Hair follicle dermal papilla cell (primary cell): ENCODE results near the gene KBTBD13. TPM values are rescaled to one million over a fixed set of nuclear protein-coding genes. Genes with fewer than 3 reads are reported as not detected.

ENCODE experiments used
- small RNA-seq: library from RNA; depleted of rRNA; stranded (forward); fragments of <200 nt; gene quantifications from one replicate; pipeline ENCODE3, GENCODE V24; 2012
- total RNA-seq: library from RNA; depleted of rRNA; stranded (reverse); fragments of >200 nt; gene quantifications from 2 replicates; pipeline ENCODE4 v1.2.3, GENCODE V29; 2012

KBTBD13 gene
- total RNA-seq, result not detected in 2 replicates

DNA sequence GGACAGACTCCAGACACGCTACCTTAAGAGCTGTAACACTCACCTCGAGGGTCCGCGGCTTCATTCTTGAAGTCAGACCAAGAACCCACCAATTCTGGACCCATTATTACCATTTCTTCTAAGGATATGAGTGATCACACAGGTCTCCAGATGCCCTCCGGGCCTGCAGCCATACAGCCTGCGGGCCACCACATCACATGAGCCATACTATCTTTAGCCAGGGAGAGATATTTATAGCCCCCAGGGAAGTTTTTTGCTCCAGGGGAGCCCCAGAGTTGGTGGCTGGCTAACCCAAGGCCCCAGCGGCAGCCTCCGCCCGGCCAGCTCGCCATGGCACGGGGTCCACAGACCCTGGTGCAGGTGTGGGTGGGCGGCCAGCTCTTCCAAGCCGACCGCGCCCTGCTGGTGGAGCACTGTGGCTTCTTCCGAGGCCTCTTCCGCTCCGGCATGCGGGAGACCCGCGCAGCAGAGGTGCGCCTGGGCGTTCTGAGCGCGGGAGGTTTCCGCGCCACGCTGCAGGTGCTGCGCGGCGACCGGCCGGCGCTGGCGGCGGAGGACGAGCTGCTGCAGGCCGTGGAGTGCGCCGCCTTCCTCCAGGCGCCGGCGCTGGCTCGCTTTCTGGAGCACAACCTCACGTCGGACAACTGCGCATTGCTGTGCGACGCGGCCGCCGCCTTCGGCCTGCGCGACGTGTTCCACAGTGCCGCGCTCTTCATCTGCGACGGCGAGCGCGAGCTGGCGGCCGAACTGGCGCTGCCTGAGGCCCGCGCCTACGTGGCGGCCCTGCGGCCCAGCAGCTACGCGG lies at the start of gene KBTBD13:
Gene KBTBD13, plus strand, starts transcription at position 261 of the 805 bp plus-strand sequence. Its CDS starts 70 bp downstream, at position 331.

DNA sequence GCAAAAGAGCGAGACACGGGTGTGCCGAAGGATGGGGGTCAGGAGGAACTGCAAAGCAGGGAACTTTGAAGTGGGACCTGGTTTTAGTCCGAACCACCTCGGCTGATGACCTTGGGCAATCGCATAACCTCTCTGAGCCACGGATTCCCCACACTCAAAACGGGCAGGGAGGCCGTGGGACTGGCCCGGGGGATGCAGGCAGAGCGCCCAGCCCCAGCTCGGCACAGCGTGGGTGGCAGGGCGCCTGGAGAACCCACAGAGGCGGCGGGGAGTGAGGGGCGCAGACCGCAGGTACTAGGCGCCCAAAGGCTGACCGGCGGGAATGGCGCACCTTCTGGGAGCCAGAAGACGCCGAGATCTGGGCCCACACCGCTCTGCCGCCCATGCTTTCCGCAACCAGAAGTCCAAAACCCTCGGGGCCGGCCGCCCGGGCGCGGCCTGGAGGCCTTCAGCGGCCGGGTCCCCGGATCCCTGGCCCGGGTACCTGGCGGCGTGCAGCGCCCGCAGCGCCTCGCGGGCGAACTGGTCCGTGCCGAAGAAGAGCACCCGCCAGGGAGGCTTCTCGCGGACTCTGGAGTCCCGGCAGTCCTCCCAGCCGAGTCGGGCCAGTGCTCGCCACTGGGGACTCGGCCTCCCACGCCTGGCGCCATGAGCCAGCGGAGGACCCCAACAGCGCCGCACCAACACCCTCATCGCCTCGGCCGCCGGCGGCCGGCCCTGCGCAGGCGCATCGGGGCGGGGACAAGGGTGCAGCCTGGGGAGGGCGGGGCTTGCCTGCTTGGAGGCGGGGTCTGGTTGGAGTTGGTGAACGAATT lies 47.4 kb upstream of the KBTBD13 start, which contains the start of gene MTFMT:
Gene MTFMT, minus strand, starts transcription at position 719 of the 815 bp plus-strand sequence. Its CDS starts 26 bp downstream, at position 693.

DNA sequence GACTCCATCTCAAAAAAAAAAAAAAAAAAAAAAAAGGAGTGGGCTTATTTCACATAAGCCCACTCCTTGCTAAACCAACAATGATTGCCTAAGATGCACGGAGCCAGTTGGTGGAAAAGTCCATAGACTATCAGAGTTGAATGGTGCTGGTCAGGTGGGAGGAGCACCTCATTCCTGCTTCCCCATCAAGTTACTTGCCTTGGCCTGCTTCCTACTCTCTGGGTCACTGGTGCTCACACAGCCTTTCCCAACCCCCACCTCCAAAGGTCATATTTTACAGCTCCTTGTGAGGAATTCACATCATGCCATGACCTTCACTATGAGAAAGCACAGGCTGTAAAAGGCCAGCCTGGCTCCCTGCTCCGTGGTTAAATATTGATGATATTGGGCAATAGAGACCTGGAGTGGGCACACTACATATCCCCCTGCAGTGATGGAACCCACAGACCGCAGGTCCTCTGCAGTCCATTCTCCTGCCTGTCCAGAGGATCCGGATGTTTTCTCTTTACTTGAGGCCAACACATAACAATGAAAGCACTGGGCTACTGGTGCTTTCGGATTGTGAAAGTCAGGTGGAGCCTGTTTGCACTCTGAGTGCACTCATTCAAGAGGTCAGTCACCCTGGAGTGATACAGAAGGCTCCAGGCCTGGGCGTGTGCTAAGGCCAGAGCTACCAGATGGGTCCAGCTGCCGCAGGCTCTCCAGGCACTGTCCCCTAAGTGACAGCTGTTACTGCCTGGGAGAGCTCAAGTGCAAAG lies 31.6 kb upstream of the KBTBD13 start, which contains the start of gene SLC51B:
Gene SLC51B, plus strand, starts transcription at position 664 of the 758 bp plus-strand sequence. CDS start 4,618 bp downstream, outside the sequence.

DNA sequence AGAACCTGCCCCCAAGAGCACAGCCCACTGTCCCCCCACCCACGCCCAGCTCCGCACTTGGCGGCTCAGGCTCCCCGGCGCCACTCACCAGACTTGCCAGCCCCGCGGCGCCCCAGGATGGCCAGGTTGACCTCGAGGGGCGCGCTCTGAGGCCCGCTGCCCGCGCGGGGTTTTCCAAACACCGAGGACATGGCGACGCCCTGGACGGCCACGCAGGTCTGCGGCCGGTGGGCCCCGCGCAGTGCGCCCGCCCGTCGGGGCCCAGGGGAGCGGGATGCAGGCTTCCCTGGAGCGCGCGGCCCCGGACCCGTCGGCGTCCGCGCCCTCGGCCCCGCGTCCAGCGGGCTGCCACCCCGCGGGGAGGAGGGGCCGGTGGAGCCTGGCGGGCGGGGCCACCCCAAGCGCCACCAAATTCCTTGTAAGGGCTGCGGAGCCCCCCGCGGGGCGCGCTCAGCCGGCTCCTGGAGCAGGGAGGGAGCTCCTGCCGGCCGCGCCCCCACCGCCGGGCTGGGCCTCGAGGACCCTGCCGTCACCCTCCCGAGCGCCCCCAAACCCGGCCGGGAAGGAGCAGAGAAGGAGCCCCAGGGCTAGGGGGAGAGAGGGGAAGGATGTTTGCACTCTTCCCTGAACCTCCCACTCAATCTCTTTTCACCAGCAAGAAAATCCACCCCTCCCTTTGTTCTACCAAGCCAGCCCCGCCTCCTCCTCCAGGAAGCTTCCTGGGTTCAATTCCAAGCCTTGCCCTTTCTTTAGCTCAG lies 8.7 kb upstream of the KBTBD13 start, which contains the start of gene RASL12:
Gene RASL12, minus strand, starts transcription at position 347 of the 758 bp plus-strand sequence. Its CDS starts 156 bp downstream, at position 191.

DNA sequence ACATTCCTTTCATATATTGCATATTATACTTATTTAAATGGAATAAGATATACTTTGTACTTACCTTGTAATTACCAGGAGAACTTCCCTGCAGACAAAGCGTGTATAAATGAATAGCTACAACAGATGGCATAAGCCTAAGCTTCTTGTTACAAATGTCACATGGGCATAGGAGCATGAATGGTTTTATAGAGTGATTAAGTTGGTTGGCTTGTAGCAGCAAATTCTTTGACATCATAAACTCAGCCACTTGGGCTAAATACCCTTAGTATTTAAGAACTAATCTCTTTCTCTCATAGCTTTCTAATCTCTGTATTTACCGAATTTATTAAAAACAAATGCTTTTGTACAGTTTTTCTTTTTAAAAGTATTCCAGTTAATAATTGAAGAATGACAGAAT lies 38.5 kb downstream of the KBTBD13 start, which contains the start of gene UBAP1L:
Gene UBAP1L, minus strand, starts transcription at position 115 of the 400 bp plus-strand sequence. CDS start 8,985 bp downstream, outside the sequence.

Small RNA genes within 50 kb of the gene (small RNA-seq; reads per million reads assigned to genes)
- not detected for gene AC013553.1

Other genes starting within 250 kb of the KBTBD13 start
- 72.4 and 108 TPM in 2 replicates for gene PLEKHO2, start 234.8 kb upstream of the KBTBD13 start, total RNA-seq
- gene ANKDD1A, start 164.8 kb upstream of the KBTBD13 start, total RNA-seq, result 7.0 and 13.5 TPM in 2 replicates
- gene SPG21, start 86.8 kb upstream of the KBTBD13 start, total RNA-seq, result 92.3 and 103 TPM in 2 replicates
- gene MTFMT, start 47.1 kb upstream of the KBTBD13 start, total RNA-seq, result 21.5 and 24.3 TPM in 2 replicates
- not detected in 2 replicates for gene SLC51B, start 31.4 kb upstream of the KBTBD13 start, total RNA-seq
- 8.3 and 10.2 TPM in 2 replicates for gene RASL12, start 8.8 kb upstream of the KBTBD13 start, total RNA-seq
- 1.9 and 2.2 TPM in 2 replicates for gene UBAP1L, start 38.5 kb downstream of the KBTBD13 start, total RNA-seq
- 18.8 and 19.7 TPM in 2 replicates for gene PDCD7, start 57.1 kb downstream of the KBTBD13 start, total RNA-seq
- 35.6 and 44.8 TPM in 2 replicates for gene CLPX, start 108.6 kb downstream of the KBTBD13 start, total RNA-seq
- gene CILP, start 134.7 kb downstream of the KBTBD13 start, total RNA-seq, result 0.73 and 2.8 TPM in 2 replicates
- gene PARP16, start 210.1 kb downstream of the KBTBD13 start, total RNA-seq, result 5.4 and 6.3 TPM in 2 replicates
- not detected in 2 replicates for gene RNU5A-1, start 219.3 kb downstream of the KBTBD13 start, total RNA-seq
- not detected in 2 replicates for gene RNU5B-1, start 227.9 kb downstream of the KBTBD13 start, total RNA-seq